Amygdala (tissue), 56 donors: ENCODE data around the gene JUN.

Source experiments
- DNase-seq, 56 donors: peaks; one replicate each; lab custom pipeline; 2025; lab: John Stamatoyannopoulos, UW

Gene JUN

DNA sequence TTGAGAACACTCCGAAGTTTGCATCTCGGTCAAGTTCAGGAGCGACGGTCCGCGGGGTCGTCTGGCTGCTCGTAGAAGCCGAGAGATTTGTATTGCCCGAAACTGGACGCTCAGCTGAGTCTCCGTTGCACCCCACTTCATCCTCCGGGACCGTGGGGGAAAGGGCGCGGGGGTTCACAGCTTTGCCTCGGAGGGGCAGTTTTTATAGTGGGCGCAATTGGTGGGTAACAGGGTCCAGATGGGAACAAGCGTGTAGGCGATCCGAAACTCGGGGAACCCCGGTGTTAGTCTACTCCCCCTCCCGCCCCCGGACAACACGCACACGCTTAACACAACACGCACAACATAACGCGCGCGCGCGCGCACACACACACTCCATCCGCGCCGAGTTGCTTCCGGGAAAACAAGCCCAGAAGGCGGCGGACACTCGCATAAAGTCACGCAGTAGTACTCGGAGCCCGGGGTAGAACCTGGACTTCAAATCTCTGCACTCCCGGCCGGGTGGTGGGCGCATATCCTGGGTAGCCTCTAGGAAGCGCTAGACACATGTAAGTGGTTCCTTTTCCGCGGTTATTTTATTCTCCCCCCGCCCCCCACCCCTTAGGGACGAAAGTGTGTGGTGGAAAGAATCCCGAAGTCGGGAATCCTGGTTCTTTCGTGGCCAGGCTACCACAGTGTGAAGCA lies 1.1 kb upstream of the JUN start:
- peak; percentile 23 to 91 (median 82) for DNase-seq

GRCh38 chr1:58783090-58783992 lies 506 bp downstream of the JUN start:
- DNase-seq: peak in 43 of 56 donors; percentile 22 to 80 (median 60)

GRCh38 chr1:58782178-58783089 lies 1.4 kb downstream of the JUN start:
- peak in 45 of 56 donors; percentile 15 to 76 (median 49) for DNase-seq

- peak in 48 of 56 donors; percentile 7 to 71 (median 40) for DNase-seq
These were observed 2.2 kb downstream of the JUN start for GRCh38 chr1:58781541-58782177.

- no peak for DNase-seq
These were observed 2.9 kb downstream of the JUN start for GRCh38 chr1:58780836-58781452.

- DNase-seq: no peak
These were observed 3.4 kb downstream of the JUN start for GRCh38 chr1:58780411-58780810.

DNA sequence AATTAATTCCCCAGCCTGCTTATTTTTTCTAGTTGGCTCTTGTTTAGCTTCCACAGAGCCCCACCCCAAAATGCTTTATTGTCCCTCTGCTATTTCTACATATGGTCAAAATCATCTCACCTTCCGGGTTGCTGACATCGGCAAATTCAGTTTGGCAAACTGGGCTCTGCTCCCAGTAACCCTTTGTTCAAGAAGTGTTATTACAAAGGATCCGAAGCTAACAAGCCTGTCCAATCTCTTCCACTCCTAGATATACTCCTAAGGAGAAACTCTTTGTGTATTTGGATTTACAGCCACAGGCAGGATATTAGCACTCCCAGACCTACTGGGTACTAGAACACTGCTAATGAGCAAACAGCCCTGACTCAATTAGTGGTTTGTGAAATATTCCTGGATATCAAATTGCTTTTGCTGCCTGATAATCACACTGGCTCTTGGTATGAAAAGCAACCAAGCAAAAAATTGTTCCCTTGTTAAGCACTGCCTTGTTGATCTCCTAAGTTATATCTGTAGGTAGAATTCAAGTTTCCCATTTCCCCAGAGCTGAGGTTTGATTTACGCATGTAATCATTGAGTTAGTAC lies 4.0 kb downstream of the JUN start:
- DNase-seq: peak in 2 of 56 donors; percentile 4 to 9

DNA sequence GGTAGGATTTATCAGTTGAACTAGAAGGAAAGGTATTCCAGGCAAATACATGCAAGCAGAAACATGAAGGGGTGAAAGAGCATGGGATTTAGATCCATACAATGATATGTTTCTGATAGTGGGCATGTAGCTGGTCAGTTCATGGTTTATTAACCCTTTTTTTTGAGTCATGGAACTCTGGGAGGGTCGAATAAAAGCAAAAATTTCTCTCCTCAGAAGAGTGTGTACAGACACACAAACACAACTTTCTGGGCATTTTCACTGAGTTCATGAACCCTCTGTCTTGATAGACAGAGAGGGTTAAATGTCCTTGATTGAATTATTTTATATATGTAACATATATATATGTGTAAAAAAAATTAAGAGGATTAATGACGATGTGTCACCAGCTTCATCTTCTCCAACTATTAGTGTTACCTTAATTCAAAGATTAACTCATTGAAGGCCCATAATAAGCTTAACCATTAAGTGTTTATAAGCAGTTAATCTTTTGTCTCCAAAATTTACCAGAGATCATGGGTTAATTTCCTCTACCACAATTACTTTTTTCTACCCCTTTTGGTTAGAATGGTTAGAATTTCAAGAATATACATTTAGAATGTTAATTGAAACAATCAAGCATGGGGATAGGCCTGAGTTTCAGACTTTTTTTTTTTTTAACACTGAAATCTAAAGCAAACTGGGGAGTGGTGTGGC lies 4.6 kb downstream of the JUN start:
- no peak for DNase-seq

DNA sequence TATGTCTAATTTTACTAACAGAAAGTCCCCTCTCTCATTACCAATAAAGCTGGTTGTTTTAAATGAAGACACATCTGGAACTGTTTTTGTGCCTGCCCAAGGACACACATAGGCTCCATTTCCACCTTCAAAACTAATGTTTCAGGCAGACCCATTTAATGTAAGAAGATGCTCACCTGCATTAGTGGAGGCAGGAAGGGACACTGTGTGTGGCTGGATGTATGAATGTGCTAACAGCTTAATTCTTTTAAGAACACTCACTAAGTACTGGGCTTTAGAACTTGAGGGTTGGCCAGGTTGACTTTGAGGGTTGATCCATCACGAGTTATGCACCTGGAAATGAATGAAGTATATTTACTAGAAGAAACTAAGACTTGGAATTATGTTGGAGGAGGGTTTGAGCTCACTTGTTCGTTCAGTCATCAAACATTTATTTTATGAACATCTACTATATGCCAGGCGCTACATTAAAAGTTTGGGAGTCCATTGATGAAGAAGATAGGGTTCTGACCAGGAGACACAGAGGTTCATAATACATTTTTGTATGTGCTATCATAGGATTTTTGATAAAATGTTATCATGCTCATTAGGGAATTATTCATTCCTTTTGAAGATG lies 5.4 kb downstream of the JUN start:
- DNase-seq: no peak

- DNase-seq: no peak
These were observed 9.8 kb downstream of the JUN start for GRCh38 chr1:58774027-58774426.

GRCh38 chr1:58773406-58773840 lies 10.4 kb downstream of the JUN start:
- peak in 16 of 56 donors; percentile 1 to 20 (median 12) for DNase-seq

DNA sequence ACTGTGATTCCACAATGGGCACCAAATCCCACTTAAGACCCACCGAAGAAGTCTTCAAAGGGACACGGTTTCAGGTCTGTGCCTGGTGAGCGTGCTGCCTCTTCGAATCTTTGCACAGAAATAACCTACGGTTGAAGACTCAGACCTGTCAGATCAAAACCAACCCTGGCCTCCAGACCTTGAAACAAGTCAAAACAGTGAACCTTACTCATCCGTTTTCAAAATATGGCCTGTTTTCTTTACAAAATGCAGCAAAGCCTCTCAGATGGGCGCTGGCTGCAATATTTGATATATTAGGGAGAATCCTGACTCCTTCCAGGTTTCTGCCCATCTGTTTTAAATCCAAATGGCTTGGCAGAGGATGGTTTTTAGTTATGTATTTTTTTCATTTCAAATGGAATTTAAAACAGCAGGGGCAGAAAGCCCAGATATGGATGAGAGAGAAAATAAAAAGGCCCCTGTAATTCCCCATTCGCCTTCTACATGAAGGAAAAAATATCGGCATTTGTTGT lies 14.0 kb downstream of the JUN start:
- DNase-seq: no peak

DNA sequence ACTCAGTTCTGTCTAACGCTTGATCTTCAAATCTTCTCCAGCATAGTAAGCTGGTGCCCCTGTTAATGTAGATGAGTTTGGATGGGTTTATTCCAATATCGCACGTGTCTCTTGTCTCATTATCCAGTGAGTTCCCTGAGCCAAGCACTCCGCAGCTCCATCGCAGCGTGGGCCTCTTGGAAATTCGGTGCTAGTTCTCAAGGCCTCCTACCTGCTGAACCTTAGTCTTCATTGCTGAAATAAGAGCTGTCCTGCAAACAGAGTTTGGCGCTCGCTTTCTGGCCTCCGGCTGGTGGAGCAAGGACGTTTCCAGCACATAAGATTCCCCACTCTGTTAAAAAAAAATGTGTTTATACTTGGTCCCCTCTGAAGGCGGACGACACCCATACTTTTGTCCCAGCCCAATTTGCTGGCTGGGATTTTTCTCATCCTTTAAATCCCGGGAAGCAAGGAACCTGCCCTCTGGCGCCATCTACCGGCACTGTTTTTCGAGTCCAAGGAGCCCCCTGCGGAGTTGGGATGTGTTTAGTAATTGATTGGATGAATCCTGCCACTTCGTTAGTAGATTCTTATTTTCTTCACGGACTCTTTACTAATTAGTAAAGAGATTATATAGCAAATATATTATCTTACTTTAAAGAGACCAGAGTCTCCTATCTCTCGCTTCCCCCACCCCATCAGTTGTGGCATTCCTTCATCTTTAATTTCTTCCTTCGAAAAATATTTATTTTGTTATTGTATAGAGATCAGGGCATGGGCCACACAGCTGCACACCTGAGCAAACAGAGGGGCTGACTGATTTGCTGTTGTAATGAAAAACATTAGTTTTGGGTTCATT lies 14.7 kb downstream of the JUN start:
- peak in 43 of 56 donors; percentile 7 to 85 (median 41) for DNase-seq

DNA sequence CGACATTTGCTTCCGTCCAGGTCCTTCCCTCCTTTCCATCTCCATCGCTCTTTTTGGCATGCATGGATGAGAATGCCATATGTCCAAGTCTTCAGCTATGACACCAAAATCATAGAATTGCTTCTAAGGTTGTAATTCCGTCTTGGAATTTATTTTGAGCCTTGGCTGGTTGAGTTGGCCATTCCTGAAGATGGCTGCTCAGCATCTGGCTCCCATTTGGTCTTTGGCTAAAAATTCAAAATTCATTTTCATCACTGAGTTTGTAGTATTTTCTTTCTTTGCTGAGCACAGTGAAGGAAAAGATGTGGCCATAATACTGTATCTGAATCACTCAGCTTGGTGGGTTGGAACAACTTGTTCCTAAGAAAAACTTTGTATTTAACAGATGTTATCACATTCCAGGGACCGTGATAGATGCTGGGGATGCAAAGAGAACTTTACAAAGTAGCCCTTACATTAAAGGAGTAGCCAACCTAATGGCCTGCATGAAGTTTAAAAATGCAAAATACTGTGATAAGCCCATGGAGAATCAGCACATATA lies 15.6 kb downstream of the JUN start:
- no peak for DNase-seq

DNA sequence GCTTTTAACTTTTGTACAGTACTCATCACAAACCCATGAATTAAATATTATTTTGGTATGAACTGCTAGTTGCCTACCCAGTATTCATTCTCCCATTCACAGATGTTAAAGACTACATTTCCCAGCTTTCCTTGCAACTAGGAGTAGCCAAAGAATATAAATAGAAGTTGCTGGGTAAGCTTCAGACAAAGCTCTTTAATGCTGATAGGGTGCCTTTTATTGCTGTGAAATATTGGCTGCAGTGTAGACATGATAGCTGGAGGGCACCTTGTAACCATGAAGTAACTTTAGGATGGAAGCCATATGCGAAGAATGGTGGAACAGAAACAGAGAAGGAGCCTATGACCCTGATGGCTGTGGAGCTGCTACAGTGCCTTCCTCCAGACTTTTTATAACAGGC lies 16.7 kb downstream of the JUN start:
- DNase-seq: no peak

DNA sequence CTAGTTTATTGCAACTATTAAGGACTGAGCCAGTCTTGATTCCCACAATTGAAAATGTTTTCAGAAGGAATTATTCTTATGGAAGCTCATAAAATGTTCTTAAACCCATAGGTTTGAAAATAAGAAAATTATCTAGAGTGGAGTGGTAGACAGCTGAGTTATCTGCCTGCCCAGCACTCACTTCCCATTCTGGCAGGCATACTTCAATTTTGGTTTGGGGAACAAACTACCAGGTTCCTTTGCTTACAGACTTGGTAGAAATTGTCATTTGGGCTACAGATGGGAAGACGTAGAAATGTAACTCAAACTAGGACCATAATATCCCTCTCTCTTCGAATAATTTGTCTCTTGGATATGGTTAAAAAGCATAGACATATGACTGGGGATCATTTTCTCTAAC lies 18.4 kb downstream of the JUN start:
- no peak for DNase-seq

GRCh38 chr1:58765006-58765405 lies 18.8 kb downstream of the JUN start:
- no peak for DNase-seq
